Small intestine (tissue), 7 donors: ENCODE measurements around the gene ZNF200. TPM values are rescaled to one million over a fixed set of nuclear protein-coding genes. Genes with fewer than 3 reads are reported as not detected.
"Not testable (repeated sequence)": the region's sequence is repeated elsewhere in the genome, so short reads cannot be mapped to it uniquely, and the experiment has no call there.

Source experiments
- DNase-seq, 2 donors: peaks; one replicate each; pipeline versions ENCODE4 v3.0.0 to v3.0.0-alpha.2; 2013
- FAIRE-seq: peaks from 2 replicates; lab custom pipeline; 2012; peaks lifted over from hg19 to GRCh38; lab: Jason Lieb, UNC
- H3K27ac ChIP-seq, 3 donors: one replicate each; pipeline ENCODE4 v1.5.1; 2013; ENCODE audit warnings: low read length in 2 of 3, mild to moderate bottlenecking in 2 of 3, control low read depth in 1 of 3, inconsistent platforms in 1 of 3, low read depth in 1 of 3, moderate library complexity in 1 of 3
- H3K27me3 ChIP-seq, 3 donors: one replicate each; pipeline ENCODE4 v1.6.1; 2013; ENCODE audit warnings: low read length in 3 of 3, inconsistent platforms in 1 of 3; ENCODE audit not compliant: control insufficient read depth in 3 of 3, insufficient read depth in 3 of 3
- H3K36me3 ChIP-seq, 3 donors: one replicate each; pipeline ENCODE4 v1.6.1; 2013; ENCODE audit warnings: low read length in 3 of 3, inconsistent platforms in 1 of 3, low read depth in 1 of 3, mild to moderate bottlenecking in 1 of 3, moderate library complexity in 1 of 3; ENCODE audit not compliant: control insufficient read depth in 3 of 3, insufficient read depth in 2 of 3
- H3K4me1 ChIP-seq, 3 donors: one replicate each; pipeline ENCODE4 v1.6.1; 2013; ENCODE audit warnings: low read length in 2 of 3, inconsistent platforms in 1 of 3, low read depth in 1 of 3, mild to moderate bottlenecking in 1 of 3, moderate library complexity in 1 of 3; ENCODE audit not compliant: control insufficient read depth in 3 of 3, insufficient read depth in 2 of 3
- H3K4me3 ChIP-seq, 3 donors: one replicate each; pipeline ENCODE4 v1.5.1; 2013; ENCODE audit warnings: low read length in 3 of 3, control low read depth in 1 of 3, inconsistent platforms in 1 of 3, low read depth in 1 of 3, mild to moderate bottlenecking in 1 of 3, moderate library complexity in 1 of 3
- H3K9me3 ChIP-seq, 2 donors: one replicate each; pipeline ENCODE4 v1.6.1; 2013; ENCODE audit warnings: low read depth in 1 of 2, low read length in 1 of 2; ENCODE audit not compliant: control insufficient read depth in 2 of 2, insufficient read depth in 1 of 2
- WGBS, 3 donors: extraction: QIAGEN DNeasy Blood & Tissue Kit; methylation state at CpG; one replicate each; pipeline ENCODE4 v1.1.7; 2013; 5-methylcytosine and 5-hydroxymethylcytosine counted together
- polyA plus RNA-seq, 4 donors: library from polyadenylated mRNA; stranded (reverse) in 3 of 4; unstranded in 1 of 4; fragments of 200-250 nt in 3 of 4; fragments of 120-200 nt in 1 of 4; gene quantifications; one replicate each; pipeline versions ENCODE4 v1.2.1 to v1.2.3, GENCODE V29; 2013
- donor health status: healthy with polysubstance abuse.
- donor health status: control.
- donor health status: control.
- donor health status: Bipolar disorder and iron deficiency.
- donor health status: healthy.

The ZNF200 gene
- polyA plus RNA-seq, 4 donors, result 3.8 to 10.1 (median 4.8) TPM

GRCh38 chr16:3276679-3277078 lies 41.7 kb upstream of the ZNF200 start:
- no peak overlapping the region for H3K4me3 ChIP-seq
- H3K9me3 ChIP-seq, result no peaks in the 10 kb centered on the region
- 82 to 86% (median 85%) methylated on average over 5 of the region's 5 CpGs for WGBS, 3 donors
- no peaks in the 10 kb centered on the region for H3K4me1 ChIP-seq
- H3K27ac ChIP-seq, result no peak overlapping the region
- no peaks in the 10 kb centered on the region for H3K36me3 ChIP-seq
- H3K27me3 ChIP-seq, result peaks cover 0 to 18% (median 0%) of the 10 kb centered on the region in 3 donors
- DNase-seq (no peak), FAIRE-seq (no peak)

- Histone ChIP-seq H3K36me3 (no peaks in the 10 kb centered on the region), H3K27me3 (peaks cover 0 to 18% (median 0%) of the 10 kb centered on the region in 3 donors), H3K4me3 (no peak overlapping the region), H3K27ac (no peak overlapping the region), H3K9me3 (no peaks in the 10 kb centered on the region), H3K4me1 (no peaks in the 10 kb centered on the region)
- FAIRE-seq, result no peak
- DNase-seq, result no peak
Measured at GRCh38 chr16:3274947-3275346, 40.0 kb upstream of the ZNF200 start.

GRCh38 chr16:3274490-3274889 lies 39.5 kb upstream of the ZNF200 start:
- FAIRE-seq (no peak), DNase-seq (no peak)
- WGBS, 3 donors, result 52 to 54% (median 52%) methylated on average over 4 of the region's 4 CpGs
- peaks cover 0 to 18% (median 0%) of the 10 kb centered on the region in 3 donors for H3K27me3 ChIP-seq
- H3K4me1 ChIP-seq, result no peaks in the 10 kb centered on the region
- H3K36me3 ChIP-seq, result no peaks in the 10 kb centered on the region
- peaks cover 0 to 4% of the 10 kb centered on the region in 2 donors for H3K9me3 ChIP-seq
- H3K4me3 ChIP-seq, result no peak overlapping the region
- H3K27ac ChIP-seq, result no peak overlapping the region

- not testable (repeated sequence) for FAIRE-seq, DNase-seq, H3K27ac ChIP-seq, H3K9me3 ChIP-seq, H3K4me1 ChIP-seq, H3K36me3 ChIP-seq, H3K4me3 ChIP-seq, H3K27me3 ChIP-seq
- WGBS, 3 donors, result 91 to 95% (median 93%) methylated on average over 20 to 22 of the region's 22 CpGs
Measured at GRCh38 chr16:3271281-3271680, 36.3 kb upstream of the ZNF200 start.

GRCh38 chr16:3270718-3271117 lies 35.8 kb upstream of the ZNF200 start:
- FAIRE-seq, H3K9me3 ChIP-seq, H3K27me3 ChIP-seq, DNase-seq, H3K4me1 ChIP-seq, H3K4me3 ChIP-seq, H3K36me3 ChIP-seq, H3K27ac ChIP-seq: not testable (repeated sequence)
- 81 to 83% (median 83%) methylated on average over 4 to 5 of the region's 5 CpGs for WGBS, 3 donors

GRCh38 chr16:3268294-3268693 lies 33.3 kb upstream of the ZNF200 start:
- Histone ChIP-seq H3K36me3 (peaks cover 0 to 2% (median 0%) of the 10 kb centered on the region in 3 donors), H3K4me3 (no peak overlapping the region), H3K27me3 (no peaks in the 10 kb centered on the region), H3K9me3 (peaks cover 0 to 18% of the 10 kb centered on the region in 2 donors), H3K27ac (no peak overlapping the region), H3K4me1 (peaks cover 0 to 4% (median 0%) of the 10 kb centered on the region in 3 donors)
- FAIRE-seq (no peak), DNase-seq (no peak)
- 89 to 100% (median 90%) methylated on average over 1 of the region's 1 CpG for WGBS, 3 donors

- Histone ChIP-seq H3K27ac (no peak overlapping the region), H3K27me3 (no peaks in the 10 kb centered on the region), H3K9me3 (peaks cover 0 to 18% of the 10 kb centered on the region in 2 donors), H3K4me1 (peaks cover 0 to 4% (median 0%) of the 10 kb centered on the region in 3 donors), H3K36me3 (peaks cover 0 to 2% (median 0%) of the 10 kb centered on the region in 3 donors), H3K4me3 (no peak overlapping the region)
- peak; percentile 12 to 36 for DNase-seq
- whole genome bisulfite sequencing, 3 donors, result 70 to 87% (median 86%) methylated on average over 5 of the region's 5 CpGs
- no peak for FAIRE-seq
Measured at GRCh38 chr16:3266873-3267537, 32.0 kb upstream of the ZNF200 start.

- peak; percentile 97 to 98 for DNase-seq
- H3K4me3 ChIP-seq, result peak overlapping the region; percentile 76 to 92 (median 89)
- peaks cover 0 to 2% (median 0%) of the 10 kb centered on the region in 3 donors for H3K36me3 ChIP-seq
- H3K9me3 ChIP-seq, result peaks cover 0 to 15% of the 10 kb centered on the region in 2 donors
- H3K4me1 ChIP-seq, result peaks cover 0 to 4% (median 0%) of the 10 kb centered on the region in 3 donors
- H3K27me3 ChIP-seq, result peaks cover 0 to under 1% (median 0%) of the 10 kb centered on the region in 3 donors
- FAIRE-seq, result no peak
- H3K27ac ChIP-seq, result peak overlapping the region; percentile 96 to 98 (median 97)
- 1% methylated on average over 67 to 77 of the region's 77 CpGs for WGBS, 3 donors
Measured at GRCh38 chr16:3264137-3265036, 29.4 kb upstream of the ZNF200 start.
